K562 treated with DMSO at 1 percent for 48 hours (cell line): ENCODE measurements around the gene MRPL24. TPM values are rescaled to one million over a fixed set of nuclear protein-coding genes. Genes with fewer than 3 reads are reported as not detected.

ENCODE experiments used
- total RNA-seq: library from RNA; unstranded; fragments of 300-600 nt; gene quantifications from 2 replicates; pipeline ENCODE4 v1.2.3, GENCODE V29; 2022; ENCODE audit warnings: low replicate concordance; ENCODE audit errors: extremely low read depth

MRPL24 gene
- total RNA-seq: not detected in 2 replicates

DNA sequence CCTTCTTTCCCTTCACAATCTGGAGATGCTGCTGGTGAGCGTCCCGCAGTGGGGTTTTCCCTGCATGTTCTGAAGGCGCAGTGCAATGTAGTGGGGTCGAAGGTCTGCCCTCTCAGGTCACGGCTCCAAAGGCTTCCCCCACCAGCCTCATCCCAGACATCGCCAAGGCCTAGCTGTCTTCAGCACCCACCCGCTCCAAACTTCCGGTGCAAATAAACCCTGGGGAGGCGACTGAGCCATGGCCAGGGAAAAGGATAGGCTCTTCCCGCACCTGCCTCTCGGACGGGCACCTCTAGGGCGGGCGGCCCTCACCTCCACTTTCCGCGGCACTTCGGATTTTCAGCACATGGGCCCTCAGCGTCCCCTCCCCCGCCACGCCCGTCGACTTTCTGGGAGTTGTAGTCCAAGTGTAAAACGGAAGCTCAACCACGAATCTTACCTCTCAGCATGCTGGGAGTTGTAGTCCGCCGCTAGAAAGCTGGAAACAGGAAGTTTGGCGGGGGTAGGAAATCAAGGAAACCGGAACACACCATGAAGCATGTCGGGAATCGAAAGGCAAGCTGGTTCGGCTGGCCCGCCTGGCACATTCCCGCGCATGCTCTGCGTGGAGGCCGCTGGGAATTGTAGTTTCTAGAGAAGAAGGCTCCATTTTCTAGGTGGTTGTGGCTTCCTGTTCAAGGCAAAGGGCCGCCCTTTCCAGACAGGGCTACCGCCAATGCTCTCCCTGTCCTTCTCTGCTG is at the start of gene MRPL24:
TSS of gene MRPL24 (minus strand) at position 348 of the 740 bp plus-strand sequence. CDS start 2,384 bp downstream, outside the sequence.

DNA sequence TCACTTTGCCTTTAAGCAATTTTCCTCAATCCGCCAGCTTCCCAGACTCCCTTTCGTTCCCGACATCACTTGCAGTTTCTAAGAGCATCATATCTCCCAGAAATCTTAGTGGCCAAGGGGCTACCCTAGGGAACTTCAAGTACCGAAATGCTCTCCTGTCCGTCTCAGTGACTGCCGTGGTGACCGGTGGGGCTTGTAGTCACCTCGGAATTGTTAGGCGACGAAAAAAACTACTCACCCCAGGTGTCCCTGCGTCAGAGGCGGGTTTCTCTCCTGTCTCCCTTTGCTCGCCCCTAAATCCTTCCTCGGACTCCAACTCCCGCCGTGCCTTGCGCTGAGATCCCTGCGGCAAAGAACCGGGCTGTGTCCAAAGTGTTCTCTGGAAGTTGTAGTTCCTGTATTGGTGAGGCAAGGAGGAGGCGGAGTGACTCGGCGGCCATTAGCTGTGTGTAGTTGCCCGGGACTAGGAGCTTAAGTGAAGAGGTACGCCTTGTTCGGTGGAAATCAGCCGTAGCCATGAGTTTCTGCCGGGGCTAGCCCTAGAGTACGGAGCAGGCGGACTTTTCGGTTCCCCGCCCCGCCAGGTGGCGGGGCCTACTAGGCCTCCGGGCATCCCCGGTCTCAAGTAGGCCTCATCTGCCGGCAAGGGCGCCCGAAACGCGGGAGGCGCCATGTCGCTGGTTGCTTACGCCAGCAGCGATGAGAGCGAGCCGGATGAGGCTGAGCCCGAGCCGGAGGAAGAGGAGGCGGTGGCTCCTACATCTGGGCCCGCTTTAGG is 26.4 kb upstream of the MRPL24 start, which contains the start of gene PRCC:
TSS of gene PRCC (plus strand) at position 435 of the 778 bp plus-strand sequence. CDS start at position 672, 237 bp downstream.

DNA sequence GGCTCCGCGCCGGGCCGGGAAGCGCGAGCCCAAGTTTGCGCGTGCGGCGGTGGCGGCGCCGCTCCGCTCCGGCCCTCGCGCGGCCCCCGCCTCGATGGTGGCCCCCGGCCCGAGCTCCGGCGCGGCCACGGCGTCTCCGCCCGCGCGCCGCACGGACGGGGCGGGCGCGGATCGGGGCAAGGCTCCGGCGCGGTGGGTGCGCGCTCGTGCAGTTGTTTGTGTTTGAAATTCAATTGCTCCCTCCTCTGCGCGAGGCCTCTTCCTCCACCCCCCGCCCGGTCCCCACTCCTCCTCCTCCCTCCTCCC is 10.5 kb upstream of the MRPL24 start, which contains the start of gene HDGF:
TSS of gene HDGF (minus strand) at position 225 of the 306 bp plus-strand sequence. CDS start 246 bp downstream, outside the sequence.

DNA sequence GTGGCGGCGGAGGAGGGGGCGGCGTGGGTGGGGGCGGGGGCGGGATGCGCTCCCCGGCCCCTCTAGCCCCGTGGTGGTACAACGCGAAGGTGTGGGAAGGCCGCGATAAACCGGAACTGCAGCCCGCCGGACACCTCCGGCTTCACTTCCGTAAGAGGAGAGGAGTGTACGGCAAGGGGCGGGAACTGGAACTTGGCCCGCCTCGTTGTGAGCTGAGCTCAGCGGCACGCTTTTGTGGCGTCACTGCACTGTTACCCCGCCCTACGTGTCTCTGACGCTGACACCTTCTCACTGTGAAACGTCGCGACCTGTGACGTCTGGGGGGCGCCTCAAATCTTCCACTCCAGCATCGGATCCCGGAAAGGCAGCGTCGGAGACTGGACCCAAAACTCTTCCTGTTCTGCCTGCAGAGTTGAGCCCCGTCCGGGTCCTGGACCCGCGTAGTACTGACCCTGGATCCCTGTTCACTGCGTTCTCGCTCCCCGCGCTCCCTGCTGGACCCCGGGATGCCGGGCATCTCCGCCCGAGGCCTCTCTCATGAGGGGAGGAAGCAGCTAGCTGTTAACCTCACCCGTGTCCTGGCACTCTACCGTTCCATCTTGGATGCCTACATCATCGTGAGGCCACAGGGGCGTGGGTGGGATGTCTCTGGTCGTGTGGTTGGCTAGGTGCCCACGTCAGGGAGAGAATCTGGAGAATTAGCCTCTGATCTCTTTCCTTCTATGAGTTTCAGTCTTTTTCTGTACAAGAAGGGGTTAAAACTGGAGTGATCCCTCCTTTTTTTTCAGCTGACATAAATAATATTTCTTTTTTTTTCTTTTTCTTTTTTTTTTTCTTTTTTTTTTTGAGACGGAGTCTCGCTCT is 12.1 kb downstream of the MRPL24 start, which contains the start of gene ISG20L2:
TSS of gene ISG20L2 (minus strand) at position 168 of the 864 bp plus-strand sequence. CDS start 1,114 bp downstream, outside the sequence.

DNA sequence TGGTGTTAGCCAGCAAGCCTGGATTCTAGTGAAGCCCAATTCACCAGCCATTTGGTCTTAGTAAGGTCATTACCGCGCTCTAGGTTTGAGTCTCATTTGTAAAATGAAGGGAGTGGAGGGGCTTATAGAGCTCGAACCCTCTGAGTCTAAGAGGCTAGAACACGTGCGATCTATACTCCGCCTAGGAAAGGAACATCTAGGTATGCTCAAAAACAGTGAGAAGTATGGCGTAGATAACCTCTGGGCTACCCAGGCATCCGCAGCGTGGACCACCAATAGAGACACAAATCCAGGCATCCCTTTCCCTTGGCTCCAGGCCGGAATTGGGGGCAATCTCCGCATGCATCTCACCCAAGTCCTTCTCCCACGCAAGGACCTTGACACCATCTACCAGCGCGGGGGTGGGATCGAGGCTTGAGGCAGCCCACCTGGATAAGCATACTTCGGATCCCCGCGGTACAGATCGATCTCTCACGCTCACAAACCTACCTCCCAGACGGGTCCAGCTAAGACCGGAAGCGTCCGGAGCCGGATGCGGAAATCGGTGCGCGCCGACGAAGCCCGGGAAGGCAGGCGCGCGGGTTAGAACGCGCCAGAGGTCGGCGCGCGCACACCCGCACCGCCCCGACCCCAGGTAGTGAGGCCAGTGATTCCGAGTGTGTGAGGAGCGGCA is 12.8 kb downstream of the MRPL24 start, which contains the start of gene METTL25B:
TSS of gene METTL25B (plus strand) at position 544 of the 673 bp plus-strand sequence. CDS start 636 bp downstream, outside the sequence.

DNA sequence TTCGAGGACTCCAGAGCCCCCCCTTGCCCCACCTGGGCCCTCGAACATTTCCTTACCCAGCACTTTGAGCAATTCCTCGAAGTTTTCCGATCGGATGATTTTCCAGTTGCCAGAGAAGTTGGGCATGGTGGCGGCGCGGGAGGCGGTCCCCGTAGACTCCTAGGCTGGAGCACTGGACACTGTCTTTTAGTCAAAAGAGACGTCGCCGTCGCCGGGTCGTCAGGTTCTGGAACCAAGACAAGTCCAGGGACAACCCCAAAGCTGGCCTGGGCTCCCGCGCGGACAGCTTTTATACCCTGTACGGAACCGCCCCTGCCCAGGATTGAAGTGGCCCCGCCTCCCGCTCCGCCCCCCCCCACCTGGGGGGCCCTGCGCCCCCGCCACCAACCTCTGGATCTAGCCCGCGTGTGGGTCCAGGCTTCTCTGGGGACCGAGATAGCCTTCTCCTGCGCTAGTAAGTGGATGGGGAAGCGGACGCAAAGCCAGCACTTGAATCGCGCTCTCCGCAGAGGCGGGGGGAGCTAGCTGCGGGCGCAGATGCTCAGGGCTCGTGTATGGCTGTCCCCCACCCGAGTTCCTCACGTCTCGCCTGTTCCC is 35.5 kb downstream of the MRPL24 start, which contains the start of gene CRABP2:
TSS of gene CRABP2 (minus strand) at position 263 of the 597 bp plus-strand sequence. CDS start at position 126, 137 bp downstream.

Other genes with a start within 250 kb of the MRPL24 start
- not detected in 2 replicates for gene MEF2D, start 240.3 kb downstream of the MRPL24 start, total RNA-seq
- not detected in 2 replicates for gene IQGAP3, start 168.5 kb downstream of the MRPL24 start, total RNA-seq
- not detected in 2 replicates for gene TTC24, start 161.4 kb downstream of the MRPL24 start, total RNA-seq
- not detected in 2 replicates for gene NAXE, start 149.3 kb downstream of the MRPL24 start, total RNA-seq
- gene GPATCH4, start 139.6 kb downstream of the MRPL24 start, total RNA-seq: not detected in 2 replicates
- not detected in 2 replicates for gene HAPLN2, start 121.7 kb downstream of the MRPL24 start, total RNA-seq
- not detected in 2 replicates for gene BCAN, start 99.0 kb downstream of the MRPL24 start, total RNA-seq
- not detected in 2 replicates for gene NES, start 63.7 kb downstream of the MRPL24 start, total RNA-seq
- not detected in 2 replicates for gene CRABP2, start 35.5 kb downstream of the MRPL24 start, total RNA-seq
- not detected in 2 replicates for gene METTL25B, start 12.6 kb downstream of the MRPL24 start, total RNA-seq
- not detected in 2 replicates for gene ISG20L2, start 12.3 kb downstream of the MRPL24 start, total RNA-seq
- gene HDGF, start 10.6 kb upstream of the MRPL24 start, total RNA-seq: not detected in 2 replicates
- gene PRCC, start 26.4 kb upstream of the MRPL24 start, total RNA-seq: not detected in 2 replicates
- gene SH2D2A, start 75.8 kb upstream of the MRPL24 start, total RNA-seq: not detected in 2 replicates
- not detected in 2 replicates for gene INSRR, start 118.0 kb upstream of the MRPL24 start, total RNA-seq
- not detected in 2 replicates for gene NTRK1, start 119.8 kb upstream of the MRPL24 start, total RNA-seq
- not detected in 2 replicates for gene PEAR1, start 152.6 kb upstream of the MRPL24 start, total RNA-seq
- gene LRRC71, start 179.5 kb upstream of the MRPL24 start, total RNA-seq: not detected in 2 replicates